Stomach smooth muscle (tissue), 2 donors: ENCODE measurements around the gene KRT79.

Source experiments
- H3K27ac ChIP-seq: one replicate; pipeline ENCODE4 v1.7.0; 2013; ENCODE audit warnings: mild to moderate bottlenecking, low read length, inconsistent platforms
- H3K27me3 ChIP-seq, 2 donors: one replicate each; pipeline ENCODE4 v1.7.0; 2013; ENCODE audit warnings: low read length in 2 of 2; ENCODE audit not compliant: insufficient read depth in 2 of 2, control insufficient read depth in 1 of 2
- H3K36me3 ChIP-seq, 2 donors: one replicate each; pipeline ENCODE4 v1.7.0; 2013; ENCODE audit warnings: low read length in 2 of 2; ENCODE audit not compliant: control insufficient read depth in 2 of 2, insufficient read depth in 2 of 2
- H3K4me1 ChIP-seq: one replicate; pipeline ENCODE4 v1.7.0; 2013; ENCODE audit warnings: low read length; ENCODE audit not compliant: control insufficient read depth, insufficient read depth
- H3K4me3 ChIP-seq, 2 donors: one replicate each; pipeline ENCODE4 v1.7.0; 2013; ENCODE audit warnings: low read length in 2 of 2
- H3K9ac ChIP-seq, 2 donors: one replicate each; pipeline ENCODE4 v1.7.0; 2013; ENCODE audit warnings: low read length in 2 of 2, mild to moderate bottlenecking in 1 of 2
- H3K9me3 ChIP-seq, 2 donors: one replicate each; pipeline ENCODE4 v1.7.0; 2013; ENCODE audit warnings: low read length in 2 of 2; ENCODE audit not compliant: control insufficient read depth in 2 of 2
- donor health status: healthy.
- donor health status: Pancreatic carcinoma.

KRT79 gene

DNA sequence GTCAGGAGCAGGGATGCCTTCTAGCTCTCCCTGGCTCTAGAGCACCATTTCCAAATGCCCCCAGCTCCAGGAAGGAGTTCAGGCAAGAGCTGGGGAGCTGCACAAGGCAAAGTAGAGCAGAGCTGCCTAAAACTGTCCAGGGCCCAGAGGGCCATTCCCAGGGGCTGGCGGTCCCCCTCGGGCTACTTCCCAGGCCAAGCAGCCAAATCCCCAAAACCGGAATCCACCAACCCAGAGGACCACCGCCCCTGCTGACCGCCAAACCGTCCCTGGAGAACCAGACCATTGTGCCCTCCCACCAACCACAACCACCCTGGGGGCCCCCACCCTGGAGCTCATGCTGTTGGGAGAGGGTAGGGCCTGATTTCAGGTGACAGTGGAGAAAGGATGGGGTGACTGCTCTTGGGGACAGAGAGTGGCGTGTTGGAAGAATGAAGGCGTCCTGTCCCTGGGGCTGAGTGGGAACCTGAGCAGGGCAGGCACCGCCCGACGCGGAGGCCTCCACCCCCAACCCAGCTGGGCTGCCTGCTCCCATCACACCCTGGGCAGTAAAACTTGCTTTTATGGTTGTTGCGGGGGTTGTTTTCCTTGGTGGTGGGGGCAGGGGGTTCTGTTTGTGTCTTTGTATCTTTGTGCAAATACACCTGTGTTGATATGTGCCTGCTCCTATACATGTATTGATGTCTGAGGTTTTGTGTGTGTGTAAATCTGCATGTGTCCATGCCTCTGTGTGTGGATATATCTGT lies 38.7 kb upstream of the KRT79 start:
- Histone ChIP-seq H3K9me3 (no peaks in the 10 kb centered on the region), H3K4me3 (no peak overlapping the region), H3K27ac (no peak overlapping the region), H3K27me3 (no peaks in the 10 kb centered on the region), H3K4me1 (peaks cover 18% of the 10 kb centered on the region), H3K36me3 (no peaks in the 10 kb centered on the region), H3K9ac (no peak overlapping the region)

DNA sequence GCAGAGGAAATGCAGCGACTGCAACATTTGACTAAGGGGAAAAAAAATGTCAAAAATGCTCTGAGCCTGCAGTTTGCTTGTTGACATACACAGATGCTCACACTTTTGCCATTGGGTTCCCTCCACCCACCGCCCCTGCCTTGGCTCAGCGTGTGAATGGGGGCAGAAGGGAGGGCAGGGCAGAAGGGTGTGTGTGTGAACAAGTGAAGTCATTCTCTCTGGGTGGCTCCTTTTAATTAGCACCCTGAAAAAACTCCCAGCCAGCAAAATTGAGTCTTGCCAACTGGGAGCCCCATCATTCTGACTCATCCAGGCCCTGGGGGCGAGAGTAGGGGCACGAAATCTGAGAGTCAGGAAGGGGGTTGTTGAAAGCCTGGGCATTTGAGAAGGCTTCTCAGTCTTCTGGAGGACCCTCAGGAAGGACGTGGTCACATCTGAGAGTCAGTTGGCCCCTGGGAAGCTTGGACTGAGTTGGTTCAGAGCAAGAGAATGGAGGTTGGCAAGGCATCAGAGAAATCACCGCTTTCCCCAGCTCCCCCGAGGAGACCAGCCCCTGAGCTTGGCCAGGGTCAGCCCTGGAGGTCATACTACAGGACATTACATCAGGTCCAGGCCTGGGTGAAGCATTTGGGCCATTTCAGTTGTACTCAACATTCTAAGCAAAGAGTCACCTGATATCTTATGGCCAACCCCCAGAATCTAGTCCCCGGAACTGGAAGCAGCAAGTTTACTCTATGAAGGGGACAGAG lies 37.4 kb upstream of the KRT79 start:
- Histone ChIP-seq H3K27ac (no peak overlapping the region), H3K9ac (no peak overlapping the region), H3K4me1 (peaks cover 18% of the 10 kb centered on the region), H3K9me3 (no peaks in the 10 kb centered on the region), H3K4me3 (no peak overlapping the region), H3K27me3 (no peaks in the 10 kb centered on the region), H3K36me3 (no peaks in the 10 kb centered on the region)

DNA sequence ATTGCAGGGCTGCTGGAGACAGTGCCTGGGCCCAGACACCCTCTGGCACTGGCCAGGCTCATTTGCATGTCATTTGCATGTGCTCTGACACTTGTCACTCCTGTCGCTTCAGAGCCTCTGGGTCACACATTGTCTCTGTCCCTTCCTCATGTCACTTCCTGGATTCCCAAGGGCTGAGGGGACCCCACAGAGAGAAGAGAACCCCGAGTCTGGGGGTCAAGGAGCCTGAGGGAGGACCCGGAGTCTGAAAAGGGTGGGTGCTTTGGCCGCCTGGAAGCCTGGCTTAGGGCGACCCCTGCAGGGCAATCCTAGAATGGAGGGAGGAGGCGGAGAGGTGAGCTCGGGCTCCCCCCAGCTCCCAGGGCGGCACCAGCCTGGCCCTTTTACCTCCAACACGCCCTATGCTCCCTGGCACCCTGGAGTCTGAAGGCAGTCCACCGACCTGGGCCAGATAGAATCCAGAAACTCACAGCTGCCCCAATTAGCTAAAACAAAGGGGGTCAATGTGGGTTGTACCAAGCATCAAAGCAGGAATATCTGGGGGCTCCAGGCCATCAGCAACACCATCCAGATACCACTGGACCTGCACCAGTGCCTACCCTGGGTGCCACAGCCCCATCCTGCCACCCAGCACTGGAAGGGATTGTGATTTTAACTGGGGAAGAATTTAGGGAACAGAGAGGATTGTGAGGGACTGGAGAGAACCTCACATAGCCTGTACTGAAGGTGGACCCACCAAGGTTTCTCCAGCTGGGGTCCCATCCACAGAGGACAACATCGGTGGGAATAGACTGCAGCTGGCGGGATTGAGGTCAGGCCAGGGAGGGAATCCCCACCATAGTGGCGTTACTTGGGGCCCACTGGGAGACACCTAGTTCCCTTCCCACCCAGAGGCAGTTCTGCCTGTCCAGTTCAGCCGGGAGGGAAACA lies 36.5 kb upstream of the KRT79 start:
- no peak overlapping the region for H3K4me3 ChIP-seq
- H3K9me3 ChIP-seq: no peaks in the 10 kb centered on the region
- H3K4me1 ChIP-seq: peaks cover 18% of the 10 kb centered on the region
- H3K36me3 ChIP-seq: no peaks in the 10 kb centered on the region
- H3K27ac ChIP-seq: no peak overlapping the region
- H3K9ac ChIP-seq: no peak overlapping the region
- no peaks in the 10 kb centered on the region for H3K27me3 ChIP-seq

DNA sequence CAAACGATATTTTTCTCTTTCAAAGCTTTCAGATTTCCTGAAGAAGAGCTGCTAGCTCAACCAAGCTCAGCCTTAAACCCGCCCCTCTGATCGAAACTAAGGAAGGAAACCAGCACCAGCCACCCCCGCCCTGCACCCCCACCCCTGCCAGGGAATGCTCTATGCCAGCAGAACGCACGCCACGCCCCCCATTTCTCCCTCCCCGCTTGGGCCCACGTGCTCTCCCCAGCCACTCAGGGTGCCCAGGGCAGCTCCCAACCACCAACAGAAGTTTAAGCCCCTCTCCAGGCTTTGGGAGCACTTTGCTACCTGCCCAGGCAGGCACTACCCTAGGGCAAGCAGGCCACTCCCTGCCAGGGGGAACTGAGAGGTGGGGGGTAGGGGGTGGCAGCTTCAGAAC lies 33.5 kb upstream of the KRT79 start:
- no peaks in the 10 kb centered on the region for H3K27me3 ChIP-seq
- no peaks in the 10 kb centered on the region for H3K9me3 ChIP-seq
- no peak overlapping the region for H3K9ac ChIP-seq
- no peak overlapping the region for H3K27ac ChIP-seq
- H3K4me3 ChIP-seq: no peak overlapping the region
- H3K36me3 ChIP-seq: no peaks in the 10 kb centered on the region
- peaks cover 4% of the 10 kb centered on the region for H3K4me1 ChIP-seq

DNA sequence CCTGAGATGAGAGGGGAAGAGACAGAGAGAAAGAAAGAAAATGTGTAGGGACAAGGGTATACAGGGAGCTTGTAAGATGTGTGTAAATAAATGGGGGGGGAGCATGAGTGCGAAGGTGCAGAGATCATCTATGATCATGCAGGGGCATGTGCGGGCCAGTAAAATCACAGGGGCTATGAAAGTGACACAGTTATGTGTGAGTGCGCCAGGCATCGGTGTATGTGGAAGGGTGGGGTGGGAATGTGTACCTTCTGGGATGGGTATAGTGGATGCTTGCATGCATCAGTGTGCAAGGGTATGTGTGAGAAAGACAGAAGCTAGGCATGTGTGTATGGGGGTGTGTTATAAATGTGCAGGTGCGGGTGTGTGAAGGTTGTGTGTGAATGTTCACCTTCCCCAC lies 33.0 kb upstream of the KRT79 start:
- H3K27ac ChIP-seq: no peak overlapping the region
- H3K9ac ChIP-seq: no peak overlapping the region
- no peaks in the 10 kb centered on the region for H3K27me3 ChIP-seq

DNA sequence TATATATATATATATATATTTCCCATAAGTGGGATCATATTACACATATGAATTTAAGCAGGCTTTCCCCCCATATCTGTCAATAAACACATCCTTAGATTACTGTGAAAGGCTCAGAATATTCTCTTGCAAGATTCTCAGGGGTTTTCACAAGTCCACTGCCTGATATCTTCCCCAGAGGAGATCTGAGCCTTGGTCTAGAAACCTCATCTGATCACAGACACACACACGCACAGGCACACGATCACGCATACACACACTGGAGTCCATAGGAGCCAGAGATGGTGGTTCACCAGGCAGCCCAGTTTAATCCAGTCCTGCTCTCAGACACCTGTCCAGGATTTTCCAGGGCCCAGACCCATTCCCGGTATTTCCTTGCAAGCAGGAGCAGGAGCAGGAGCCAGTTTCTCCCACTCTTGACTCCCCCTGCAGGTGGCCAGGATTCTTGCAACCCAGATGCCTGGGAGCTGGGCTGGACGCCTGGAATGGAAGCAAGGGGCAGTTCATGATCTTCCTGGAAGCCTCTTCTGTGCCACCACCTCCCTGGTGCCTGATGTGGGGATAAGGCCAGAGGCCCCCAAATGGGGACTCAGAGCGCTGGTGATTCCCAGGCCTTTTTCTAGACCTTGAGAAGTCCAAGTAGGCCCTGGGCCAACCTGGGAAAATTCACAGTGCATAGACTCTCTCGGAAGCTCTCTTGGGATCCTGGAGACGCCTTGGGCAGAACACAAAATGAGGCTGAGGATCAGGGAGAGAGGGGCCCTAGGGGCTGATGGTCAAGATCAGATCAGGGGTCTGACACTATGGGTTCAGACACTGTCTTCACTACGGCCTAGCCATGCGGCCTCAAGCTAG lies 31.2 kb upstream of the KRT79 start:
- H3K27ac ChIP-seq: no peak overlapping the region
- H3K9me3 ChIP-seq: no peaks in the 10 kb centered on the region
- no peaks in the 10 kb centered on the region for H3K4me1 ChIP-seq
- no peak overlapping the region for H3K9ac ChIP-seq
- H3K4me3 ChIP-seq: no peak overlapping the region
- H3K27me3 ChIP-seq: no peaks in the 10 kb centered on the region
- H3K36me3 ChIP-seq: no peaks in the 10 kb centered on the region

More for the DNA sequence above, 33.0 kb upstream of the KRT79 start:
- no peaks in the 10 kb centered on the region for H3K36me3 ChIP-seq
- no peaks in the 10 kb centered on the region for H3K9me3 ChIP-seq
- H3K4me1 ChIP-seq: peaks cover 4% of the 10 kb centered on the region
- H3K4me3 ChIP-seq: no peak overlapping the region

DNA sequence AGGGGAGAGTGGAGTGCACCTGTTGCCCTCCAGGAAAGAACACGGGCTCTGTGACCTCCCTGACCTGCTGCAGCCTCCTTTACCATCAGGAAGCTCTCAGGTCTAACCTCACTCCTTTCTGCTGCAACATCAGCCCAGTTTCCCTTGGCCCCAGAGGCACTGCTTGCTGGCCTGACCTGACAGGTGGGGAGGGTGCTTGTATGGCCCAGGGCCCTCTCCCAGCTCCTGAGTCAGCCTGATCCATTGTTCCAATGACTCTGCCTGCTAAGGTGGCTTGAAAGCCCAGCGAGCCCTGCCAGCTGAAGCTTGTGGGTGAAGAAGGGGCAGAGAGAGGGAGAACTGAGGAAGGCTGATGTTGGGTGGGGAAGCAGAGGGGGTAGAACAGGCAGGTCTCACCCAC lies 27.9 kb upstream of the KRT79 start:
- Histone ChIP-seq H3K4me3 (no peak overlapping the region), H3K27me3 (no peaks in the 10 kb centered on the region), H3K27ac (no peak overlapping the region), H3K4me1 (peaks cover 6% of the 10 kb centered on the region), H3K9ac (no peak overlapping the region), H3K36me3 (no peaks in the 10 kb centered on the region), H3K9me3 (no peaks in the 10 kb centered on the region)

DNA sequence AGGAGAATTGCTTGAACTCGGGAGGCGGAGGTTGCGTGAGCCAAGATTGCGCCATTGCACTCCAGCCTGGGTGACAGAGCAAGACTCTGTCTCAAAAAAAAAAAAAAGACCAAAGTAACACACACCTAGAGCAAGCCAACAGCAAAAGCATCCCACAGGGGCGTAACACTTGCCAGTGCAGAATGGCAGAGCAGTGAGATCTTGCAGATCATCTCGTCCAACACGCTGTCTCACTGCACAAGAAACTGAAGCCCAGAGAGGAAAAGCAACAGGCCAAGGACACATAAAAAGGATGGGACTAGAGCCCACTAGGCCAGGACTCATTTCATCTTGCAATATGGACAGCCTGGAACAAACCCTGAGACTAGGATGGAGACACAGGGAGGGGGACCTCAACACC lies 27.4 kb upstream of the KRT79 start:
- Histone ChIP-seq H3K9ac (no peak overlapping the region), H3K27me3 (no peaks in the 10 kb centered on the region), H3K36me3 (no peaks in the 10 kb centered on the region), H3K9me3 (no peaks in the 10 kb centered on the region), H3K27ac (no peak overlapping the region), H3K4me3 (no peak overlapping the region), H3K4me1 (peaks cover 6% of the 10 kb centered on the region)

DNA sequence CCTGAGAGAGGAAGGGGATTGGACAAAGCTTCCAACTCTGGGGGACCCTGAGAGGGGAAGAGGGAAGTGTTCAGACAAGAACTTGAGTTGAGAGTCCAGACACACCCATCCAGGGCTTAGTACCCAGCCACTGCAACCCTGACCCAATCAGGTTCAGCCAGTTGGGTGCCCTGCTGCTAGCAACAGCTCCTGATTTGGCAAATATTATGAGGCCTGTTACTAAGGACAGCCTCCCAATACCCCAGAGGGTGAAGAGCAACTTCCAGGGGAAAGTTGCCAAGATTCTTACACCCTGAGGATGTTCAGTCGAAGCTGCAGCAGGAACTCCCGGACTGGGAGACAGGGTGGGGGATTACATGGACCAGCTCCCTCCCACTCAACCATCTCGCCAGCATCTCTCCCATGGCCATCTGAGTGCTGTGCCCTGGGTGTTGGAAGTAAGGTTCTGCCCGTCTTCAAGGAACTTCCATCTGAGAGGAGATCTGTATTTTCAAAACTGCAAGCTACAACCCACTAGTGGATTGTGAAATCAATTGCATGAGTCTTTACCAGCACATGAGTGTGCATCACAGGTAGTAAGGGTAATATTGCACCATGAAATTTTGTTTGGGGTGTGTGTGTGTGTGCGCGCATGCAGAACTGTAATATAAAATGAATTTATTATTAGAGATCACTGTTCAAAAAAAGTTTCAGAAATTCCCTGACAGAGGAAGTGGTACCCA lies 26.2 kb upstream of the KRT79 start:
- Histone ChIP-seq H3K27ac (no peak overlapping the region), H3K4me1 (peaks cover 6% of the 10 kb centered on the region), H3K36me3 (no peaks in the 10 kb centered on the region), H3K27me3 (no peaks in the 10 kb centered on the region), H3K4me3 (peak overlapping the region in 1 of 2 donors; percentile 15), H3K9me3 (no peaks in the 10 kb centered on the region), H3K9ac (no peak overlapping the region)
